Prostate gland (tissue), 2 donors: ENCODE data around the gene CEPT1.

Experiments used
- CTCF ChIP-seq, 4 experiments: fragments of 200-600 bp in 2 of 4; fragments of 450-650 bp in 2 of 4; sonication (generic) in 2 of 4; IDR thresholded peaks; 1 replicate in 3 of 4; 2 replicates in 1 of 4; pipeline ENCODE4 v1.5.1; 2016 to 2019; ENCODE audit warnings: antibody characterized with exemption in 4 of 4, mild to moderate bottlenecking in 2 of 4, moderate library complexity in 2 of 4
- POLR2A ChIP-seq: fragments of 450-650 bp; IDR thresholded peaks from one replicate; pipeline ENCODE4 v1.6.1; 2016; ENCODE audit warnings: antibody characterized with exemption, mild to moderate bottlenecking
- POLR2AphosphoS5 ChIP-seq: sonication (generic); formaldehyde crosslinking; IDR thresholded peaks from one replicate; pipeline ENCODE4 v1.6.1; 2017; ENCODE audit warnings: antibody characterized with exemption

- no peak for TF ChIP-seq POLR2A
- no peak for TF ChIP-seq CTCF (IDR thresholded peaks at IDR 0.05)
- no peak for TF ChIP-seq POLR2AphosphoS5
Observed at GRCh38 chr1:111190931-111191451, 51.0 kb downstream of the CEPT1 start.
